GM19372 (cell line): ENCODE results near the gene AP4S1.

Experiments used
- ATAC-seq: cut with Tn5 transposase; IDR thresholded peaks from one replicate; pipeline ENCODE4 v1.9.1; 2021; ENCODE audit warnings: mild to moderate bottlenecking, low read depth, moderate library complexity; ENCODE audit not compliant: unreplicated experiment

The AP4S1 gene

DNA sequence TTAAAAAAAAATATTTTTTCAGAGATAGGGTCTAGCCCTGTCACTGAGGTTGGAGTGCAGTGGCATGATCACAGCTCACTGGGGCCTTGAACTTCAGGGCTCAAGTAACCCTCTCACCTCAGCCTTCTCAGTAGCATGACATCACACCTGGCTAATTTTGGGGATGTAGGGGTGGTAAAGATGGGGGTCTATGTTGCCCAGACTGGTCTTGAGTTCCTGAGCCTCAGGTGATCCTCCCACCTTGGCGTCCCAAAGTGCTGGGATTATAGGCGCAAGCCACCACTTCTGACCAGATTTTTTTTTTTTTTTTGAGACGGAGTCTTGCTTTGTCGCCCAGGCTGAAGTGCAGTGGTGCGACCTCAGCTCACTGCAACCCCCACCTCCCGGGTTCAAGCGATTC is 101.2 kb downstream of the AP4S1 start:
- ATAC-seq = no peak

GRCh38 chr14:31127690-31128089 is 102.2 kb downstream of the AP4S1 start:
- no peak for ATAC-seq

- no peak for ATAC-seq
These were observed 103.4 kb downstream of the AP4S1 start for GRCh38 chr14:31128601-31129526.

DNA sequence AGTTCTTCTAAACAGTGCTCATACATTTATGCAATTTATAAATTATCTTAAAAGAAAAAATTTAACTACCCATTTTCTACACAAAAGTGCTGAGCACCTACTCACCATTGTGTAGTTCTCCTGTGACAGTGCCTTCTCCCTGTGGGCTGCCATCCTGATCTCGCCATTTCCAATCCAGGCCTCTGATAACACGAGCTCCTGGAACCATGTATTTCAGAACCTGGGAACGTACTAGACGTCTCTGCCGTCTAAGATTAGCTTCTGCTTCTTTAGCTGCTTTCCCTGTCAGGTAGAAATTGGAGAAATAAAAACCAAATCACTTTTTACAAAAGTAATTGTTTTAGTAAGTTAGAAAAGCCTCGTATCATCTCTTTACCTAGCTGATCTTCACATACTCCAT is 107.7 kb downstream of the AP4S1 start:
- ATAC-seq = no peak

- ATAC-seq = no peak
These were observed 111.9 kb downstream of the AP4S1 start for GRCh38 chr14:31137214-31137889.

GRCh38 chr14:31138301-31138700 is 112.9 kb downstream of the AP4S1 start:
- no peak for ATAC-seq

- ATAC-seq = no peak
These were observed 113.9 kb downstream of the AP4S1 start for GRCh38 chr14:31139301-31139847.

DNA sequence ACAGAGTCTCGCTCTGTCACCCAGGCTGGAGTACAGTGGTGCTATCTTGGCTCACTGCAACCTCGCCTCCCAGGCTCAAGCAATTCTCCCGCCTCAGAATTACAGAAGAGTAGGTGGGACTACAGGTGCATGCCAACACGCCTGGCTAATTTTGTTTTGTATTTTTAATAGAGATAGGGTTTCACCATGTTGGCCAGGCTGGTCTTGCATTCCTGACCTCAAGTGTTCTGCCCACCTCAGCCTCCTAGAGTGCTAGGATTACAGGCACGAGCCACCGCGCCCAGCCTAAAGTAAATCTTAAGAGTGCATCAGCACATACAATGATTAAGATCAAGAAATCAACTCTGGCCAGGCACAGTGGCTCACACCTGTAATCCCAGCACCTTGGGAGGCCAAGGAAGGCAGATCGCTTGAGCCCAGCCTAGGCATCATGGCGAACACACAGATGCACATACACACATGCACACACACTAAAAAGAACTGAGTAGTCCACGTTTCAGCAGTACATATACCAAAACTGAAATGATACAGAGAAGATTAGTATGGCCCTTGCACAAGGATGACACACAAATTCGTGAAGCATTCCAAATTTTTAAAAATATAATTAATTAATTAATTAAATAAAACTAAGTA is 117.1 kb downstream of the AP4S1 start:
- ATAC-seq = no peak
